Prostate gland (tissue), 2 donors: ENCODE results near the gene PRKD2. TPM values are rescaled to one million over a fixed set of nuclear protein-coding genes. Genes with fewer than 3 reads are reported as not detected.
"Not testable (repeated sequence)": the region's sequence is repeated elsewhere in the genome, so short reads cannot be mapped to it uniquely, and the experiment has no call there.

Experiments used
- DNase-seq: peaks from one replicate; pipeline ENCODE4 v3.0.0-alpha.2; 2019; ENCODE audit warnings: low spot score
- H3K27ac ChIP-seq, 2 donors: fragments of 200-600 bp; sonication (generic); 2 replicates each; pipeline ENCODE4 v1.5.1; 2017 to 2019
- H3K27me3 ChIP-seq: fragments of 200-600 bp; sonication (generic); replicated peaks from 2 replicates; pipeline ENCODE4 v1.5.1; 2019; ENCODE audit not compliant: insufficient read depth
- H3K36me3 ChIP-seq, 2 donors: fragments of 200-600 bp; sonication (generic); 1 replicate in 1 of 2; 2 replicates in 1 of 2; pipeline versions ENCODE4 v1.5.1 to v1.8.1; 2017 to 2019
- H3K4me1 ChIP-seq: fragments of 200-600 bp; sonication (generic); replicated peaks from 2 replicates; pipeline ENCODE4 v1.5.1; 2019
- H3K4me3 ChIP-seq, 2 donors: fragments of 200-600 bp; sonication (generic); 2 replicates each; pipeline ENCODE4 v1.5.1; 2017 to 2019
- H3K9me3 ChIP-seq: fragments of 200-600 bp; sonication (generic); 2 replicates; pipeline ENCODE4 v1.5.1; 2017
- POLR2A ChIP-seq: fragments of 450-650 bp; IDR thresholded peaks from one replicate; pipeline ENCODE4 v1.6.1; 2016; ENCODE audit warnings: antibody characterized with exemption, mild to moderate bottlenecking
- POLR2AphosphoS5 ChIP-seq: sonication (generic); formaldehyde crosslinking; IDR thresholded peaks from one replicate; pipeline ENCODE4 v1.6.1; 2017; ENCODE audit warnings: antibody characterized with exemption
- WGBS: methylation state at CpG from one replicate; pipeline ENCODE4 v1.1.5; 2018; 5-methylcytosine and 5-hydroxymethylcytosine counted together
- intact Hi-C: fragments of 100-400 bp; cut with DNase I; formaldehyde crosslinking; loops from one replicate; pipeline ENCODE4 v1.14.2; 2022
- total RNA-seq, 2 donors: library from RNA; depleted of rRNA; stranded (reverse); fragments of >200 nt; gene quantifications; one replicate each; pipeline ENCODE4 v1.1.0, GENCODE V29; 2016
- TF ChIP-seq, protein P1 (sequence below), 4 experiments: fragments of 200-600 bp in 2 of 4; fragments of 450-650 bp in 2 of 4; sonication (generic) in 2 of 4; IDR thresholded peaks; 1 replicate in 3 of 4; 2 replicates in 1 of 4; pipeline ENCODE4 v1.5.1; 2016 to 2019; ENCODE audit warnings: antibody characterized with exemption in 4 of 4, mild to moderate bottlenecking in 2 of 4, moderate library complexity in 2 of 4

The PRKD2 gene
- 10 to 100 TPM; 38.9 to 41.8 TPM for total RNA-seq

DNA sequence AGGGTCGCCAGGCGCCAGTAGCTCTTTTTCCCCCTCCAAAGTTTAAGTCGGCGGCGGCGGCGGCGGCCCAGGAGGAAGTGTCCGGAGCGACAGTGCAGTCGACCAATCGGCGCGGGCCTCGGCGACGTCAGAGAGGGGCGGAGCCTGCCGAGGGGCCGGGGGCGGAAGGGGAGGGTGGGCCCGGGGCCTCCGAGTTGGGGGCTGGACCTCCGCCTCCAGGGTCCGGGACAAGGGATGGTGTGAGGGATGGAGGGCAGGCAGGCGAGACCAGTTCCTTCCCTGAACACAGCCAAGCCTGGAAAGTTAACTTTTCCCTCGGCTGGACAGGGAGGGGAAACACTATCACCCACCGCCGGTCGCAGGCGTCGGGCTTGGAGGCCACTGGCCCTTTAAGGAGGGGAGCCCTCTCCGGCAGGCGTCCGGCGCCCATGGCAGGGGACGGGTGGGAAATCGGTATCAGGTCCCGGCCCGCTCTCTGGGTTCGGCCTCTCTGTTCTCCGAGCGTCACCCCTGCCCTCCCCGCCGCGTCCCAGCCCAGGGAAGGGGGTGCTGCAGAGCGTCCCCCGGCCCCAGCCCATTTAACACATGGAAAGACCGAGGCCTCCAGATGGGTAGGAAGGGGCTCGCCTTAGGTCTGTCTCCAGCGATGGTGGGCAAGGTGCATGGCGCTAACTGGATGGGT lies at the start of gene PRKD2:
Gene PRKD2, minus strand, starts transcription at position 81 of the 682 bp plus-strand sequence. CDS start 744 bp downstream, outside the sequence.
- Histone ChIP-seq H3K27me3 (no peaks in the 10 kb centered on the region), H3K4me1 (no peaks in the 10 kb centered on the region), H3K4me3 (peak within 1 kb of the TSS; percentile 63 to 94), H3K9me3 (no peaks in the 10 kb centered on the region), H3K36me3 (peaks cover 4 to 19% of the 10 kb centered on the region in 2 donors), H3K27ac (peak within 1 kb of the TSS; percentile 95 to 97)
- intact Hi-C loops = no loop called here
- peak; percentile 93 for TF ChIP-seq POLR2AphosphoS5
- TF ChIP-seq POLR2A = peak; percentile 68
- TF ChIP-seq, protein P1, sequence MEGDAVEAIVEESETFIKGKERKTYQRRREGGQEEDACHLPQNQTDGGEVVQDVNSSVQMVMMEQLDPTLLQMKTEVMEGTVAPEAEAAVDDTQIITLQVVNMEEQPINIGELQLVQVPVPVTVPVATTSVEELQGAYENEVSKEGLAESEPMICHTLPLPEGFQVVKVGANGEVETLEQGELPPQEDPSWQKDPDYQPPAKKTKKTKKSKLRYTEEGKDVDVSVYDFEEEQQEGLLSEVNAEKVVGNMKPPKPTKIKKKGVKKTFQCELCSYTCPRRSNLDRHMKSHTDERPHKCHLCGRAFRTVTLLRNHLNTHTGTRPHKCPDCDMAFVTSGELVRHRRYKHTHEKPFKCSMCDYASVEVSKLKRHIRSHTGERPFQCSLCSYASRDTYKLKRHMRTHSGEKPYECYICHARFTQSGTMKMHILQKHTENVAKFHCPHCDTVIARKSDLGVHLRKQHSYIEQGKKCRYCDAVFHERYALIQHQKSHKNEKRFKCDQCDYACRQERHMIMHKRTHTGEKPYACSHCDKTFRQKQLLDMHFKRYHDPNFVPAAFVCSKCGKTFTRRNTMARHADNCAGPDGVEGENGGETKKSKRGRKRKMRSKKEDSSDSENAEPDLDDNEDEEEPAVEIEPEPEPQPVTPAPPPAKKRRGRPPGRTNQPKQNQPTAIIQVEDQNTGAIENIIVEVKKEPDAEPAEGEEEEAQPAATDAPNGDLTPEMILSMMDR (IDR thresholded peaks at IDR 0.05) = no peak
- DNase-seq = peak; percentile 91
- under 1% methylated on average over 44 of the region's 52 CpGs for WGBS

DNA sequence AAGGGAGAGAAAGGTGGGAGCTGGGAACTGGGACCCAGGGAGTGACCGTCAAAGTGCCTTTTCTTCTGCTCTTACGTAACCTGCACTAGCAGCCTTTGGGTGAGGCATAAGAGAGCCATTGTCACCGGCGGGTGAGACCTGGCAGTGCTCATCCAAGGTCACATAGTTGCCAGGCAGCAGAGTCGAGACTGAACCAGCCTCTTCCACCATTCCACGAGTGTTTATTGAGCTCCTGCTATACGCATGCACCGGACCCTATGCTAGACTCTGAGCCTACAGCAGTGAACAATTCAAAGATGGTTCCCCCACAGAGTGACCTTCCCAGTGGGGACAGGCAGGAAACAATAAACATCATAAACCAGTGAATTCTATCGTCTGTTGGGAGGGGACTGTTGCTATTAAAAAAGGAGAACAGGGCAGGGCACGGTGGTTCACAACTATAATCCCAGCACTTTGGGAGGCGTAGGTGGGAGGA lies 47.9 kb upstream of the PRKD2 start:
- H3K27me3 ChIP-seq = no peaks in the 10 kb centered on the region
- no peak overlapping the region for H3K4me3 ChIP-seq
- TF ChIP-seq, protein P1 (IDR thresholded peaks at IDR 0.05) = no peak
- TF ChIP-seq POLR2AphosphoS5 = peak; percentile 61
- no peak for TF ChIP-seq POLR2A
- intact Hi-C loops = no loop called here
- DNase-seq = peak; percentile 64
- 42% methylated on average over 11 of the region's 11 CpGs for WGBS
- H3K4me1 ChIP-seq = peaks cover 8% of the 10 kb centered on the region
- H3K36me3 ChIP-seq = no peaks in the 10 kb centered on the region
- H3K27ac ChIP-seq = peak overlapping the region; percentile 73
- H3K9me3 ChIP-seq = no peaks in the 10 kb centered on the region

DNA sequence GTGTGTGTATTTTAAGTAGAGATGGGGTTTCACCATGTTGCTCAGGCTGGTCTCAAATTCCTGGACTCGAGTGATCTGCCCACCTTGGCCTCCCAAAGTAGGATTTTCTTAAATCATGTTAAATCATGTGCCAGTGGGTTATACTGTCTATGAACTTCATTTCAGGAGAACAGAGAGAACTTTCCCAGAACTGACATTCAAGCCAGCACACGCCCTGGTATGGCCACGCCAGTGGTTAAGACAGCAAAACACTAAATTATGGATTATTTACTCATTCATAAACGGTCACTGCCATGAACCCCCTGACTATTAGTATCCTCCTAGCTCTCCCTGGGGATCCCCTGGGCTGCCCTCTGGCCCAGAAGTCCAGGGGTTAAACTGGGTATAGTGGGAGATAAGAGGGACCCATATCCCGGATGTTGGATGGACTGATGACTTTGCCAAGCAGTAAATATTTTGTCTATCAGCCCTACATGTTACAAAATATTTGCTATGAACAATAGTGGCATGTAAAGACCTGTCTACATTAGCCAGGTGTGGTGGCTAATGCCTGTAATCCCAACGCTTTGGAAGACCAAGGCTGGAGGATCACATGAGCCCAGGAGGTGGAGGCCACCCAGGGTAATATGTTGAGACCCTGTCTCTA lies 45.5 kb upstream of the PRKD2 start:
- Histone ChIP-seq H3K36me3 (no peaks in the 10 kb centered on the region), H3K27ac (peak overlapping the region; percentile 71 to 81), H3K9me3 (no peaks in the 10 kb centered on the region), H3K4me3 (no peak overlapping the region), H3K4me1 (peaks cover 5% of the 10 kb centered on the region), H3K27me3 (no peaks in the 10 kb centered on the region)
- DNase-seq = peak; percentile 80
- TF ChIP-seq, protein P1 (IDR thresholded peaks at IDR 0.05) = no peak
- TF ChIP-seq POLR2A (no peak), POLR2AphosphoS5 (peak; percentile 73)
- intact Hi-C loops = no loop called here
- WGBS = 52% methylated on average over 6 of the region's 6 CpGs

DNA sequence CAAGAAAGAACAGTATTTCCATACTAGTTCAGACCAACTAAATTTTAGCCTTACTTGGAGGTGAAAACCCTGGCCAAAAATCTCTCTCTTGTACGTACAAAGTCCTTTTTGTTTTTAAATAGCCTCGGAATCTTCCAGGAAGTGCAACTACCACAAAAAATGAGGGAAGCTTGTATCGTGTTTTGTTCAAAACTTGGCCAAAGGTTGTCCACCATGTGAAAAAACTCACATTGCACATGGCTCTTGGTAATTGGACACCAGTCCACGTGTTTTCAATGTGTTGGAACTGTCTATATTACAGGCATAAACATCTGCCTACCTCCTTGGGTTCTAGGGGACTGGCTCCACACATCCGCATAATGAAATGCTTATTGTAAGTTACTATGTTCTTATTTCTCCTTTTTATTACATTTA lies 44.5 kb upstream of the PRKD2 start:
- Histone ChIP-seq H3K4me1 (peaks cover 5% of the 10 kb centered on the region), H3K36me3 (no peaks in the 10 kb centered on the region), H3K4me3 (no peak overlapping the region), H3K9me3 (no peaks in the 10 kb centered on the region), H3K27ac (peak overlapping the region; percentile 71 to 81), H3K27me3 (no peaks in the 10 kb centered on the region)
- TF ChIP-seq, protein P1 (IDR thresholded peaks at IDR 0.05) = no peak
- peak; percentile 92 for TF ChIP-seq POLR2AphosphoS5
- TF ChIP-seq POLR2A = no peak
- intact Hi-C loops = no loop called here
- DNase-seq = peak; percentile 65
- WGBS = 20% methylated on average over 5 of the region's 5 CpGs

DNA sequence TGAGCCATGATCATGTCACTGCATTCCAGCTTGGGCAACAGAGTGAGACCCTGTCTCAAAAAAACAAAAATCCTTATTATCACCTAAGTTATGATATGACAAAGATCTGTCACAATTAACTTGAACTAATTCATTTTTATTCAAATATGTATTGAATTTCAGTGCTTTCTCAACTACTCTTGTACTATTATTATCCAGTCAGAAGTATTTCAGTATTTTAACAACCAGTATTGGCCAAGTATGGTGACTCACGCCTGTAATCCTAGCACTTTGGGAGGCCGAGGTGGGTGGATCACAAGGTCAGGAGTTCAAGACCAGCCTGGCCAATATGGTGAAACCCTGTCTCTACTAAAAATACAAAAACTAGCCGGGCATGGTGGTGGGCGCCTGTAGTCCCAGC lies 44.0 kb upstream of the PRKD2 start:
- DNase-seq, intact Hi-C loops, H3K9me3 ChIP-seq, H3K4me1 ChIP-seq, H3K4me3 ChIP-seq, H3K27me3 ChIP-seq, H3K36me3 ChIP-seq: not testable (repeated sequence)
- WGBS = 57% methylated on average over 4 of the region's 4 CpGs
- peak overlapping the region; percentile 71 to 81 for H3K27ac ChIP-seq
